K562 (cell line): ENCODE data around the gene NMNAT3. TPM values are rescaled to one million over a fixed set of nuclear protein-coding genes. Genes with fewer than 3 reads are reported as not detected.

Experiments
- ATAC-seq: fragments of 200-7000 bp; cut with Tn5 transposase; 3 replicates; pipeline ENCODE4 v1.9.1; 2020; ENCODE audit warnings: moderate library complexity
- BruUV-seq: library from RNA; stranded (reverse); fragments of 400-500 nt; replicated peaks from 2 replicates; lab custom pipeline; 2021; lab: Mats Ljungman, UMichigan
- CTCF ChIA-PET: fragments of 300-600 bp; formaldehyde crosslinking; extraction: SDS; loops from one replicate; lab custom pipeline; 2021; ENCODE audit warnings: low intra/inter-chr PET ratio; lab: Yijun Ruan, JAX
- POLR2A ChIA-PET: fragments of 300-600, 350-650 bp; sonication (Branson Sonifier 250); formaldehyde crosslinking; extraction: SDS; loops from one replicate; lab custom pipeline; 2021; ENCODE audit warnings: antibody characterized with exemption, inconsistent platforms; lab: Yijun Ruan, JAX
- DNase-seq, 4 experiments: peaks; one replicate each; pipeline versions ENCODE4 v3.0.0 to v3.0.0-alpha.2; 2011 to 2018; ENCODE audit warnings: low spot score in 3 of 4, mixed read lengths in 3 of 4; ENCODE audit errors: extremely low read depth in 1 of 4
- FAIRE-seq: peaks from 2 replicates; lab custom pipeline; 2011; peaks lifted over from hg19 to GRCh38; lab: Jason Lieb, UNC
- H2AFZ ChIP-seq: 2 replicates; pipeline ENCODE4 v1.6.0; 2011; ENCODE audit warnings: low read depth, low read length, control low read depth, inconsistent platforms
- H3K27ac ChIP-seq: fragments of 200-600 bp; 3 replicates; pipeline ENCODE4 v1.8.0; 2011; ENCODE audit warnings: low read depth, mild to moderate bottlenecking, control low read depth, inconsistent platforms, low read length, moderate library complexity, mixed read lengths; ENCODE audit errors: extremely low read depth
- H3K27me3 ChIP-seq, 2 experiments: fragments of 300-600 bp in 1 of 2; 2 replicates in 1 of 2; 3 replicates in 1 of 2; pipeline versions ENCODE4 v1.6.0 to v1.8.0; 2011; ENCODE audit warnings: inconsistent platforms in 2 of 2, low read length in 2 of 2, mild to moderate bottlenecking in 1 of 2, mixed read lengths in 1 of 2, moderate library complexity in 1 of 2; ENCODE audit not compliant: control insufficient read depth in 2 of 2, insufficient read depth in 2 of 2
- H3K36me3 ChIP-seq: fragments of 300-600 bp; 3 replicates; pipeline ENCODE4 v1.8.0; 2011; ENCODE audit warnings: mild to moderate bottlenecking, low read length, inconsistent platforms; ENCODE audit not compliant: control insufficient read depth, insufficient read depth
- H3K4me1 ChIP-seq, 2 experiments: fragments of 200-600 bp in 1 of 2; replicated peaks in 1 of 2; 2 replicates in 1 of 2; 3 replicates in 1 of 2; pipeline versions ENCODE4 v1.5.1 to v1.8.0; 2011; ENCODE audit warnings: inconsistent platforms in 2 of 2, low read length in 2 of 2, mild to moderate bottlenecking in 1 of 2, mixed read lengths in 1 of 2, moderate library complexity in 1 of 2; ENCODE audit not compliant: control insufficient read depth in 2 of 2, insufficient read depth in 2 of 2
- H3K4me2 ChIP-seq: 2 replicates; pipeline ENCODE4 v1.6.1; 2011; ENCODE audit warnings: low read length, control low read depth, inconsistent platforms, mixed read lengths; ENCODE audit not compliant: insufficient read depth
- H3K4me3 ChIP-seq: fragments of 200-600 bp; sonication (generic), shearing (Covaris generic); 2 replicates; pipeline ENCODE4 v1.5.1; 2016; ENCODE audit warnings: control low read depth, inconsistent platforms
- H3K79me2 ChIP-seq: fragments of 200-600 bp; 3 replicates; pipeline ENCODE4 v1.8.0; 2011; ENCODE audit warnings: low read length, inconsistent platforms; ENCODE audit not compliant: control insufficient read depth, insufficient read depth
- H3K9ac ChIP-seq, 2 experiments: 2 replicates each; pipeline versions ENCODE4 v1.6.0 to v1.6.1; 2011; ENCODE audit warnings: low read depth in 2 of 2, low read length in 2 of 2, control low read depth in 1 of 2, inconsistent platforms in 1 of 2, mild to moderate bottlenecking in 1 of 2, mixed read lengths in 1 of 2; ENCODE audit not compliant: insufficient read depth in 1 of 2
- H3K9me1 ChIP-seq: one replicate; pipeline ENCODE4 v1.6.0; 2011; ENCODE audit warnings: inconsistent platforms, mild to moderate bottlenecking, low read length, moderate library complexity; ENCODE audit not compliant: control insufficient read depth, insufficient read depth
- H3K9me3 ChIP-seq: replicated peaks from 2 replicates; pipeline ENCODE4 v1.5.1; 2011; ENCODE audit warnings: low read depth, low read length, inconsistent platforms; ENCODE audit not compliant: control insufficient read depth, insufficient read depth
- H4K20me1 ChIP-seq: replicated peaks from 2 replicates; pipeline ENCODE4 v1.6.1; 2011; ENCODE audit warnings: low read length, inconsistent platforms, mixed read lengths; ENCODE audit not compliant: control insufficient read depth, insufficient read depth
- CBX2 ChIP-seq: fragments of 200-600 bp; sonication (generic); IDR thresholded peaks from one replicate; pipeline ENCODE4 v1.6.1; 2012; ENCODE audit warnings: mild to moderate bottlenecking, low read length, inconsistent platforms; ENCODE audit not compliant: insufficient read depth, poor library complexity, severe bottlenecking
- CSDE1 ChIP-seq, 2 experiments: fragments of 450-650 bp; IDR thresholded peaks; 2 replicates each; pipeline ENCODE4 v1.6.1; 2016; ENCODE audit warnings: mild to moderate bottlenecking in 1 of 2
- CTCF ChIP-seq, 3 experiments: IDR thresholded peaks in 2 of 3; conservative IDR thresholded peaks in 1 of 3; 2 replicates each; pipeline ENCODE4 v1.5.1; 2011 to 2012; ENCODE audit warnings: low read length in 3 of 3, mild to moderate bottlenecking in 3 of 3, control low read depth in 2 of 3, improper control_type of control experiment in 1 of 3, inconsistent platforms in 1 of 3, low read depth in 1 of 3, mixed read lengths in 1 of 3, moderate library complexity in 1 of 3; ENCODE audit not compliant: insufficient read depth in 2 of 3
- E2F6 ChIP-seq, 2 experiments: IDR thresholded peaks; 2 replicates each; pipeline ENCODE4 v1.6.1; 2011; ENCODE audit warnings: borderline replicate concordance in 1 of 2, control low read depth in 1 of 2, low read depth in 1 of 2, low read length in 1 of 2, mild to moderate bottlenecking in 1 of 2, mixed read lengths in 1 of 2, moderate library complexity in 1 of 2; ENCODE audit not compliant: insufficient read depth in 1 of 2, insufficient read length in 1 of 2, poor library complexity in 1 of 2, severe bottlenecking in 1 of 2; ENCODE audit errors: extremely low read depth in 1 of 2
- ZNF57 ChIP-seq: fragments of 450-650 bp; formaldehyde crosslinking; IDR thresholded peaks from 2 replicates; pipeline ENCODE4 v1.4.0; 2020; ENCODE audit warnings: mild to moderate bottlenecking, moderate library complexity
- WGBS: fragments of 100-300 bp; shearing (Covaris generic); methylation state at CpG from one replicate; pipeline ENCODE4 v1.1.6; 2016; ENCODE audit warnings: low coverage, mixed read lengths; ENCODE audit not compliant: insufficient coverage; ENCODE audit errors: missing lambda C conversion rate; 5-methylcytosine and 5-hydroxymethylcytosine counted together
- in situ Hi-C: fragments of 300-500 bp; cut with MboI; formaldehyde crosslinking; loops from 4 replicates; pipeline ENCODE4 v1.15.0; 2018; ENCODE audit warnings: inconsistent platforms, mixed read lengths
- intact Hi-C: fragments of 100-400 bp; cut with micrococcal nuclease; formaldehyde crosslinking; loops from 2 replicates; pipeline ENCODE4 v1.14.2; 2022
- polyA plus RNA-seq, 8 experiments: library from polyadenylated mRNA; depleted of rRNA in 4 of 8; stranded (reverse) in 5 of 8; unstranded in 3 of 8; fragments of >200 nt; fragmentation: Nextera tagmentation in 2 of 8; fragmentation: Illumina TruSeq in 1 of 8; extraction: Ambion mirVana in 2 of 8; extraction: Trizol in 1 of 8; gene quantifications; 2 replicates each; pipeline versions ENCODE4 v1.2.1 to v1.2.3, GENCODE V29; 2011 to 2014; ENCODE audit warnings: inconsistent platforms in 1 of 8, missing spikeins in 1 of 8
- total RNA-seq, 7 experiments: library from RNA; depleted of rRNA in 6 of 7; stranded (reverse); fragments of >200 nt in 6 of 7; fragmentation: Illumina TruSeq in 2 of 7; extraction: Trizol in 2 of 7; gene quantifications; 2 replicates each; pipeline versions ENCODE4 v1.2.1 to v1.2.3, GENCODE V29; 2011 to 2021; ENCODE audit warnings: low replicate concordance in 1 of 7

The NMNAT3 gene
- total and polyA plus RNA-seq, 9 of the 15 experiments (the other 6 are each of a cell fraction or from before 2014, with no cell fraction given), result 2.3 to 12.5 (median 6.6) TPM

GRCh38 chr3:139546772-139547171 lies 131.0 kb downstream of the NMNAT3 start:
- intact Hi-C loops, result no loop called here

GRCh38 chr3:139541532-139542288 lies 136.1 kb downstream of the NMNAT3 start:
- intact Hi-C loops, result no loop called here

More at GRCh38 chr3:139546772-139547171, 131.0 kb downstream of the NMNAT3 start:
- peaks cover 0 to 13% of the 10 kb centered on the region in 2 experiments; a peak in 2 of 5 replicates for H3K27me3 ChIP-seq
- no peak for DNase-seq
- H3K9me1 ChIP-seq, result no peaks in the 10 kb centered on the region
- FAIRE-seq, result no peak
- no peaks in the 10 kb centered on the region for H3K36me3 ChIP-seq
- H3K9me3 ChIP-seq, result no peaks in the 10 kb centered on the region
- no peak for TF ChIP-seq ZNF57 (CRISPR knock-in tag)
- no peak for ATAC-seq
- no peak overlapping the region for H3K9ac ChIP-seq
- no peak overlapping the region for H2AFZ ChIP-seq
- 0% methylated on average over 3 of the region's 3 CpGs for WGBS
- H3K4me1 ChIP-seq, result no peaks in the 10 kb centered on the region
- CTCF ChIA-PET, result no interaction called here
- H3K27ac ChIP-seq, result no peak overlapping the region
- no TSS peak for BruUV-seq
- H4K20me1 ChIP-seq, result 0 out of 2 replicates have a peak, but pooled peaks cover 3% of the 10 kb centered on the region
- POLR2A ChIA-PET, result no interaction called here
- no peaks in the 10 kb centered on the region for H3K79me2 ChIP-seq
- in situ Hi-C loops, result no loop called here
- no peak overlapping the region for H3K4me2 ChIP-seq
- no peak overlapping the region for H3K4me3 ChIP-seq

More at GRCh38 chr3:139541532-139542288, 136.1 kb downstream of the NMNAT3 start:
- H3K79me2 ChIP-seq, result no peaks in the 10 kb centered on the region
- POLR2A ChIA-PET, result no interaction called here
- peaks cover 24 to 47% of the 10 kb centered on the region in 2 experiments for H3K27me3 ChIP-seq
- peaks cover 7% of the 10 kb centered on the region; the same call in 1 of the 2 replicates for H4K20me1 ChIP-seq
- no peak for DNase-seq
- no peaks in the 10 kb centered on the region for H3K9me1 ChIP-seq
- CTCF ChIA-PET, result no interaction called here
- peaks cover 0 to 7% of the 10 kb centered on the region in 2 experiments; a peak in 1 of 5 replicates for H3K4me1 ChIP-seq
- TF ChIP-seq CSDE1 (IDR thresholded peaks at IDR 0.05) (no peak), E2F6 (IDR thresholded peaks at IDR 0.05; ENCODE audit: borderline replicate concordance in 1 of 2, extremely low read depth in 1 of 2, insufficient read depth in 1 of 2, insufficient read length in 1 of 2, low read depth in 1 of 2, low read length in 1 of 2, poor library complexity in 1 of 2, severe bottlenecking in 1 of 2) (no peak), CTCF (IDR thresholded peaks at IDR 0.05 in 2 of 3, conservative IDR thresholded peaks at IDR 0.05 in 1 of 3; ENCODE audit: insufficient read depth in 2 of 3, low read depth in 1 of 3, low read length in 3 of 3) (peak in 2 of 3 experiments; percentile 15 to 25; a peak in 1 of 6 replicates), CBX2 (no peak)
- no peaks in the 10 kb centered on the region for H3K36me3 ChIP-seq
- in situ Hi-C loops, result no loop called here
- FAIRE-seq, result no peak
- ATAC-seq, result no peak
- no peak overlapping the region for H3K4me2 ChIP-seq
- no TSS peak for BruUV-seq
- 0% methylated on average over 5 of the region's 5 CpGs for WGBS
- H2AFZ ChIP-seq, result no peak overlapping the region
- H3K9ac ChIP-seq, result no peak overlapping the region
- no peaks in the 10 kb centered on the region for H3K9me3 ChIP-seq
- no peak overlapping the region for H3K27ac ChIP-seq
- H3K4me3 ChIP-seq, result no peak overlapping the region
